Fibroblast of lung (primary cell): Measurements from ENCODE around the gene EYS. TPM values are rescaled to one million over a fixed set of nuclear protein-coding genes. Genes with fewer than 3 reads are reported as not detected.

Experiments
- DNase-seq, 2 donors: peaks; one replicate each; pipeline versions ENCODE4 v3.0.0 to v3.0.0-alpha.2; 2010; ENCODE audit warnings: low read depth in 2 of 2
- H2AFZ ChIP-seq: 2 replicates; pipeline ENCODE4 v1.5.1; 2012; ENCODE audit warnings: low read length, control low read depth, inconsistent platforms
- H3K27ac ChIP-seq: 2 replicates; pipeline ENCODE4 v1.5.1; 2011; ENCODE audit warnings: low read length, control low read depth; ENCODE audit not compliant: insufficient read depth
- H3K27me3 ChIP-seq: 2 replicates; pipeline ENCODE4 v1.5.1; 2011; ENCODE audit warnings: mild to moderate bottlenecking, low read length; ENCODE audit not compliant: control insufficient read depth, insufficient read depth
- H3K36me3 ChIP-seq: 2 replicates; pipeline ENCODE4 v1.5.1; 2011; ENCODE audit warnings: low read length; ENCODE audit not compliant: control insufficient read depth, insufficient read depth
- H3K4me1 ChIP-seq: 2 replicates; pipeline ENCODE4 v1.5.1; 2011; ENCODE audit warnings: low read length; ENCODE audit not compliant: control insufficient read depth, insufficient read depth; ENCODE audit errors: extremely low read depth
- H3K4me2 ChIP-seq: 2 replicates; pipeline ENCODE4 v1.5.1; 2011; ENCODE audit warnings: low read length, control low read depth; ENCODE audit not compliant: insufficient read depth; ENCODE audit errors: extremely low read depth
- H3K4me3 ChIP-seq, 4 experiments: fragments of 200-600 bp in 1 of 4; sonication (generic) in 1 of 4; replicated peaks in 1 of 4; 2 replicates each; pipeline ENCODE4 v1.5.1; 2011 to 2016; ENCODE audit warnings: low read length in 4 of 4, low read depth in 3 of 4, mild to moderate bottlenecking in 3 of 4, control low read depth in 2 of 4, inconsistent platforms in 1 of 4, mixed read lengths in 1 of 4; ENCODE audit not compliant: insufficient read depth in 1 of 4; ENCODE audit errors: control extremely low read depth in 1 of 4
- H3K79me2 ChIP-seq: 2 replicates; pipeline ENCODE4 v1.5.1; 2012; ENCODE audit warnings: mild to moderate bottlenecking, low read length, inconsistent platforms; ENCODE audit not compliant: control insufficient read depth, insufficient read depth
- H3K9ac ChIP-seq: 2 replicates; pipeline ENCODE4 v1.5.1; 2011; ENCODE audit warnings: mild to moderate bottlenecking, low read length, control low read depth; ENCODE audit not compliant: insufficient read depth
- H3K9me3 ChIP-seq: 2 replicates; pipeline ENCODE4 v1.5.1; 2012; ENCODE audit warnings: low read depth, low read length; ENCODE audit not compliant: control insufficient read depth, insufficient read depth
- H4K20me1 ChIP-seq: 2 replicates; pipeline ENCODE4 v1.5.1; 2011; ENCODE audit warnings: low read length; ENCODE audit not compliant: control insufficient read depth, insufficient read depth; ENCODE audit errors: extremely low read depth
- EZH2 ChIP-seq: IDR thresholded peaks from 2 replicates; pipeline ENCODE4 v1.5.1; 2012; ENCODE audit warnings: low read length, control low read depth, mild to moderate bottlenecking; ENCODE audit errors: missing control alignments
- polyA plus RNA-seq, 2 donors: library from polyadenylated mRNA; depleted of rRNA in 1 of 2; stranded (reverse) in 1 of 2; unstranded in 1 of 2; fragments of >200 nt; gene quantifications; 2 replicates each; pipeline ENCODE4 v1.2.1, GENCODE V29; 2011 to 2012; ENCODE audit warnings: missing spikeins in 1 of 2
- total RNA-seq: library from RNA; depleted of rRNA; stranded (reverse); fragments of >200 nt; gene quantifications from 2 replicates; pipeline ENCODE4 v1.2.1, GENCODE V29; 2014
- TF ChIP-seq, protein P1 (sequence below), 2 donors: IDR thresholded peaks in 1 of 2; conservative IDR thresholded peaks in 1 of 2; 1 replicate in 1 of 2; 2 replicates in 1 of 2; pipeline ENCODE4 v1.5.1; 2011 to 2012; ENCODE audit warnings: low read length in 2 of 2, control low read depth in 1 of 2, inconsistent platforms in 1 of 2, low read depth in 1 of 2, mild to moderate bottlenecking in 1 of 2

The EYS gene
- total and polyA plus RNA-seq, 2 donors (not counting 1 experiment from before 2014, with no cell fraction given) = under 0.01 TPM; not detected in 1

DNA sequence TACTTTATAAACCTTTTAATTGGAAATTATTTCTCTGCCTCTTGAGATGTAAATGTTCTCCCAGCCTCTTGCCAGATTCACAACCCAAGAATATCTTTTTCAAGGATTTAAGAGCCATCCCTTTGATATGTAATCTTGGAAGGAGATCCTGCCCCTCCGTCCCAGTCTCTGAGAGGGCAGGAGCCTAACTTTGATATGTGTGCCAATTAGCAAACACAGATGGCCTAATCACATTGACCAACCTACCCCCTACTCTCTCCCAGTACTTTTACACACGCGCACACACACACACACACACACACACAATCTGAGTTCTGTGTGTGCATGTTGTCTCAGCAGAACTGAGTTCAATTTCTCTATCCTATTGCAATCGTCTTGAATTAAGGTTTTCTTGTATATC is 1447.7 kb downstream of the EYS start:
- no peaks in the 10 kb centered on the region for H3K36me3 ChIP-seq
- no peaks in the 10 kb centered on the region for H4K20me1 ChIP-seq
- no peaks in the 10 kb centered on the region for H3K79me2 ChIP-seq

GRCh38 chr6:64258752-64259151 is 1448.3 kb downstream of the EYS start:
- Histone ChIP-seq H3K27ac (no peak overlapping the region), H3K9ac (no peak overlapping the region), H3K4me2 (no peak overlapping the region), H3K4me3 (no peak overlapping the region), H2AFZ (no peak overlapping the region), H3K79me2 (no peaks in the 10 kb centered on the region), H3K4me1 (no peaks in the 10 kb centered on the region), H3K27me3 (no peaks in the 10 kb centered on the region), H3K36me3 (no peaks in the 10 kb centered on the region), H4K20me1 (no peaks in the 10 kb centered on the region), H3K9me3 (no peaks in the 10 kb centered on the region)
- DNase-seq = no peak
- TF ChIP-seq, protein P1, sequence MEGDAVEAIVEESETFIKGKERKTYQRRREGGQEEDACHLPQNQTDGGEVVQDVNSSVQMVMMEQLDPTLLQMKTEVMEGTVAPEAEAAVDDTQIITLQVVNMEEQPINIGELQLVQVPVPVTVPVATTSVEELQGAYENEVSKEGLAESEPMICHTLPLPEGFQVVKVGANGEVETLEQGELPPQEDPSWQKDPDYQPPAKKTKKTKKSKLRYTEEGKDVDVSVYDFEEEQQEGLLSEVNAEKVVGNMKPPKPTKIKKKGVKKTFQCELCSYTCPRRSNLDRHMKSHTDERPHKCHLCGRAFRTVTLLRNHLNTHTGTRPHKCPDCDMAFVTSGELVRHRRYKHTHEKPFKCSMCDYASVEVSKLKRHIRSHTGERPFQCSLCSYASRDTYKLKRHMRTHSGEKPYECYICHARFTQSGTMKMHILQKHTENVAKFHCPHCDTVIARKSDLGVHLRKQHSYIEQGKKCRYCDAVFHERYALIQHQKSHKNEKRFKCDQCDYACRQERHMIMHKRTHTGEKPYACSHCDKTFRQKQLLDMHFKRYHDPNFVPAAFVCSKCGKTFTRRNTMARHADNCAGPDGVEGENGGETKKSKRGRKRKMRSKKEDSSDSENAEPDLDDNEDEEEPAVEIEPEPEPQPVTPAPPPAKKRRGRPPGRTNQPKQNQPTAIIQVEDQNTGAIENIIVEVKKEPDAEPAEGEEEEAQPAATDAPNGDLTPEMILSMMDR (conservative IDR thresholded peaks at IDR 0.05 in 1 of 2, IDR thresholded peaks at IDR 0.05 in 1 of 2; ENCODE audit: low read depth in 1 of 2, low read length in 2 of 2) = no peak
- no peak for TF ChIP-seq EZH2

More for the DNA sequence above, 1447.7 kb downstream of the EYS start:
- no peak for DNase-seq
- no peak overlapping the region for H3K9ac ChIP-seq
- no peaks in the 10 kb centered on the region for H3K4me1 ChIP-seq
- H3K9me3 ChIP-seq = no peaks in the 10 kb centered on the region
- TF ChIP-seq EZH2 = no peak
- TF ChIP-seq, protein P1 (conservative IDR thresholded peaks at IDR 0.05 in 1 of 2, IDR thresholded peaks at IDR 0.05 in 1 of 2; ENCODE audit: low read depth in 1 of 2, low read length in 2 of 2) = no peak
- no peak overlapping the region for H2AFZ ChIP-seq
- no peak overlapping the region for H3K4me3 ChIP-seq
- H3K27ac ChIP-seq = no peak overlapping the region
- H3K4me2 ChIP-seq = no peak overlapping the region
- H3K27me3 ChIP-seq = no peaks in the 10 kb centered on the region

DNA sequence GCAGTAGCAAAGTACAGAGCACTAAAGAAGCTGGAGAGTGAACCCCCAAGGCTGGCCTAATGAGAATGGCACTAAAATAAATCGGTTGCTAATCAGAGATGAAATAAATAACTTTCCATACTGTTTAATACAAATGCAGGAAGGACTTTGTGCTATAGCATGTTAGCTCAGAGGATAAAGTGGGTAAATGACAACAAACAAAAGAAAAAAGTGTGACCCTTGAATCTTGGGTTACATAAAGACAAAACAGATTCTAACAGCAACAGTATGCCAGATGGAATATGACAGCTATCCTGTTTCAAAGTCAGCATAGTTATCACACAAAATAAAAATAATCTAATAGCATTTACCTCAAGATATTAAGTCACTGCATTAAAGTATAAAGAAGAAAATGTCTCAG is 1448.7 kb downstream of the EYS start:
- Histone ChIP-seq H3K9me3 (no peaks in the 10 kb centered on the region), H3K4me2 (no peak overlapping the region), H3K36me3 (no peaks in the 10 kb centered on the region), H3K4me3 (no peak overlapping the region), H3K27ac (no peak overlapping the region), H4K20me1 (no peaks in the 10 kb centered on the region), H3K9ac (no peak overlapping the region), H3K4me1 (no peaks in the 10 kb centered on the region), H2AFZ (no peak overlapping the region), H3K27me3 (no peaks in the 10 kb centered on the region), H3K79me2 (no peaks in the 10 kb centered on the region)
- TF ChIP-seq, protein P1 (conservative IDR thresholded peaks at IDR 0.05 in 1 of 2, IDR thresholded peaks at IDR 0.05 in 1 of 2; ENCODE audit: low read depth in 1 of 2, low read length in 2 of 2) = no peak
- no peak for TF ChIP-seq EZH2
- no peak for DNase-seq
